Measurements from ENCODE around the gene PHYHIPL. TPM values are rescaled to one million over a fixed set of nuclear protein-coding genes. Genes with fewer than 3 reads are reported as not detected.
A peak's percentile ranks its signal among the peaks of the same experiment; 100 is the strongest.

Gene PHYHIPL
- polyA plus RNA-seq, 1 of the 3 experiments (the other 2 are of a cell fraction): 0.44 TPM

- CTCF ChIA-PET: interaction anchor here (0.7 kb wide), 1 partner anchor 296 kb away, joined by 3 read pairs; no protein-coding TSS in a partner anchor
- Histone ChIP-seq H3K4me3 (ENCODE audit: low read depth in 2 of 2, low read length in 1 of 2) (no peak overlapping the region), H3K36me3 (replicated peaks in 1 of 2; ENCODE audit: control insufficient read depth in 1 of 2, insufficient read depth in 2 of 2, low read length in 1 of 2) (peaks cover 7 to 9% of the 10 kb centered on the region in 2 experiments), H3K27ac (ENCODE audit: low read depth in 2 of 2, low read length in 1 of 2) (peak overlapping the region in 1 of 2 experiments; percentile 58; a peak in 2 of 4 replicates), H3F3A (replicated peaks; ENCODE audit: insufficient read depth) (no peaks in the 10 kb centered on the region), H3K27me3 (ENCODE audit: insufficient read depth) (no peaks in the 10 kb centered on the region), H2AFZ (ENCODE audit: low read depth) (no peak overlapping the region), H3K9me2 (no peaks in the 10 kb centered on the region), H3K4me2 (no peak overlapping the region), H3K9ac (no peak overlapping the region), H3K79me2 (ENCODE audit: insufficient read depth) (no peaks in the 10 kb centered on the region), H4K20me1 (ENCODE audit: insufficient read depth) (no peaks in the 10 kb centered on the region), H3K4me1 (ENCODE audit: control insufficient read depth in 1 of 2, insufficient read depth in 2 of 2, low read depth in 1 of 2, low read length in 1 of 2) (peaks cover 0 to 14% of the 10 kb centered on the region in 2 experiments; a peak in 1 of 4 replicates), H3K9me3 (no peaks in the 10 kb centered on the region)
- WGBS (ENCODE audit: low lambda C conversion rate): 58% methylated on average over 7 of the region's 7 CpGs
- peak; percentile 14 for DNase-seq
- TF ChIP-seq EP300 (IDR thresholded peaks at IDR 0.05; ENCODE audit: borderline replicate concordance in 1 of 2, low read depth in 1 of 2, low read length in 1 of 2): no peak
- TF ChIP-seq USF2 (IDR thresholded peaks at IDR 0.05; ENCODE audit: borderline replicate concordance, low read depth, low read length): no peak
- 0 out of 2 replicates have a peak, but pooled peaks have one; percentile 13 for TF ChIP-seq PBX3 (IDR thresholded peaks at IDR 0.05)
- POLR2A ChIA-PET: interaction anchor here (1.1 kb wide), 2 partner anchors 16 to 78 kb away, joined by 4 read pairs; partner anchors contain the start of gene FAM13C
Measured at GRCh38 chr10:59284118-59284975, 107.9 kb downstream of the PHYHIPL start.

- H3K79me2 ChIP-seq (ENCODE audit: insufficient read depth): no peaks in the 10 kb centered on the region
- H3K4me3 ChIP-seq (ENCODE audit: low read depth in 2 of 2, low read length in 1 of 2): no peak overlapping the region
- ChIA-PET POLR2A (no interaction called here), CTCF (interaction anchor here (0.7 kb wide), 1 partner anchor 295 kb away, joined by 3 read pairs; no protein-coding TSS in a partner anchor)
- no peak overlapping the region for H3K4me2 ChIP-seq
- H2AFZ ChIP-seq (ENCODE audit: low read depth): no peak overlapping the region
- H4K20me1 ChIP-seq (ENCODE audit: insufficient read depth): no peaks in the 10 kb centered on the region
- no peaks in the 10 kb centered on the region for H3K9me2 ChIP-seq
- H3K36me3 ChIP-seq (replicated peaks in 1 of 2; ENCODE audit: control insufficient read depth in 1 of 2, insufficient read depth in 2 of 2, low read length in 1 of 2): peaks cover 7 to 9% of the 10 kb centered on the region in 2 experiments
- no peaks in the 10 kb centered on the region for H3K9me3 ChIP-seq
- no peak for TF ChIP-seq USF1 (IDR thresholded peaks at IDR 0.05; ENCODE audit: borderline replicate concordance, low read depth)
- no peak for TF ChIP-seq RXRA (IDR thresholded peaks at IDR 0.05; ENCODE audit: borderline replicate concordance, low read depth)
- no peak for TF ChIP-seq MAX (IDR thresholded peaks at IDR 0.05; ENCODE audit: low read depth)
- no peak for TF ChIP-seq CHD2 (IDR thresholded peaks at IDR 0.05; ENCODE audit: low read length, partially characterized antibody)
- no peak for TF ChIP-seq SIN3A (IDR thresholded peaks at IDR 0.05; ENCODE audit: borderline replicate concordance, low read depth, low read length)
- no peak for TF ChIP-seq EZH2phosphoT487 (IDR thresholded peaks at IDR 0.05; ENCODE audit: borderline replicate concordance, low read depth)
- no peak for TF ChIP-seq POLR2AphosphoS5 (IDR thresholded peaks at IDR 0.05; ENCODE audit: low read depth, low read length)
- no peak for TF ChIP-seq CTCF (IDR thresholded peaks at IDR 0.05)
- TF ChIP-seq USF2 (IDR thresholded peaks at IDR 0.05; ENCODE audit: borderline replicate concordance, low read depth, low read length): no peak
- TF ChIP-seq GATA2 (CRISPR knock-in tag; IDR thresholded peaks at IDR 0.05): no peak
- no peak for TF ChIP-seq MEF2A (IDR thresholded peaks at IDR 0.05; ENCODE audit: borderline replicate concordance, low read depth)
- TF ChIP-seq IRF3 (IDR thresholded peaks at IDR 0.05; ENCODE audit: low read depth, low read length): no peak
- no peak for TF ChIP-seq MXI1 (IDR thresholded peaks at IDR 0.05; ENCODE audit: low read depth, low read length)
- no peak for TF ChIP-seq TEAD4 (IDR thresholded peaks at IDR 0.05; ENCODE audit: borderline replicate concordance, insufficient read depth)
- no peak for TF ChIP-seq TCF12 (IDR thresholded peaks at IDR 0.05)
- H3K27me3 ChIP-seq (ENCODE audit: insufficient read depth): no peaks in the 10 kb centered on the region
- H3F3A ChIP-seq (replicated peaks; ENCODE audit: insufficient read depth): no peaks in the 10 kb centered on the region
- H3K9ac ChIP-seq: no peak overlapping the region
- peaks cover 0 to 14% of the 10 kb centered on the region in 2 experiments; a peak in 1 of 4 replicates for H3K4me1 ChIP-seq (ENCODE audit: control insufficient read depth in 1 of 2, insufficient read depth in 2 of 2, low read depth in 1 of 2, low read length in 1 of 2)
- 93% methylated on average over 4 of the region's 4 CpGs for WGBS (ENCODE audit: low lambda C conversion rate)
- no peak for DNase-seq
- H3K27ac ChIP-seq (ENCODE audit: low read depth in 2 of 2, low read length in 1 of 2): no peak overlapping the region
Measured at GRCh38 chr10:59285073-59285472, 108.6 kb downstream of the PHYHIPL start.
